Aorta (tissue), 5 donors: ENCODE data around the gene IP6K3. TPM values are rescaled to one million over a fixed set of nuclear protein-coding genes. Genes with fewer than 3 reads are reported as not detected.

Experiments used
- ATAC-seq: fragments of 200-7000 bp; cut with Tn5 transposase; one replicate; pipeline ENCODE4 v1.9.1; 2022; ENCODE audit warnings: moderate library complexity; ENCODE audit not compliant: low FRiP score
- DNase-seq, 2 donors: peaks; one replicate each; pipeline ENCODE4 v3.0.0-alpha.2; 2020
- H3K27ac ChIP-seq, 2 donors: one replicate each; pipeline ENCODE4 v1.5.1; 2013; ENCODE audit warnings: low read length in 2 of 2, mild to moderate bottlenecking in 2 of 2, moderate library complexity in 2 of 2, control low read depth in 1 of 2, inconsistent platforms in 1 of 2, low read depth in 1 of 2
- H3K27me3 ChIP-seq, 2 donors: one replicate each; pipeline ENCODE4 v1.6.1; 2013; ENCODE audit warnings: control low read depth in 1 of 2, low read length in 1 of 2, mild to moderate bottlenecking in 1 of 2, moderate library complexity in 1 of 2; ENCODE audit not compliant: insufficient read depth in 2 of 2, control insufficient read depth in 1 of 2
- H3K36me3 ChIP-seq, 2 donors: one replicate each; pipeline ENCODE4 v1.6.1; 2013; ENCODE audit warnings: control low read depth in 1 of 2, low read length in 1 of 2, mild to moderate bottlenecking in 1 of 2; ENCODE audit not compliant: insufficient read depth in 2 of 2, control insufficient read depth in 1 of 2
- H3K4me1 ChIP-seq, 2 donors: one replicate each; pipeline ENCODE4 v1.6.1; 2013; ENCODE audit warnings: low read length in 2 of 2, control low read depth in 1 of 2, mild to moderate bottlenecking in 1 of 2, moderate library complexity in 1 of 2; ENCODE audit not compliant: insufficient read depth in 2 of 2, control insufficient read depth in 1 of 2
- H3K4me3 ChIP-seq, 2 donors: one replicate each; pipeline ENCODE4 v1.5.1; 2013; ENCODE audit warnings: low read length in 2 of 2, control low read depth in 1 of 2, mild to moderate bottlenecking in 1 of 2
- H3K9me3 ChIP-seq: one replicate; pipeline ENCODE4 v1.6.1; 2013; ENCODE audit warnings: mild to moderate bottlenecking, low read length; ENCODE audit not compliant: control insufficient read depth
- WGBS, 2 donors: extraction: QIAGEN DNeasy Blood & Tissue Kit; methylation state at CpG; one replicate each; pipeline ENCODE4 v1.1.7; 2013; 5-methylcytosine and 5-hydroxymethylcytosine counted together
- intact Hi-C, 2 donors: fragments of 100-400 bp; cut with DNase I; formaldehyde crosslinking; loops; one replicate each; pipeline versions ENCODE4 v1.14.2 to v1.15.0; 2022
- polyA plus RNA-seq, 2 donors: library from polyadenylated mRNA; stranded (reverse); fragments of 200-250 nt; gene quantifications; one replicate each; pipeline ENCODE4 v1.2.3, GENCODE V29; 2013
- total RNA-seq, 2 donors: library from RNA; stranded (reverse); fragmentation: NEBNext Ultra II Directional; extraction: Animal tissue kit (Norgen Biotek cat#: 25700); gene quantifications; one replicate each; pipeline ENCODE4 v1.2.1, GENCODE V29; 2021
- donor health status: healthy with polysubstance abuse.
- donor health status: Bipolar disorder and iron deficiency.
- donor health status: DM: no; HTN: no; CAD: no.
- donor health status: DM: no; HTN: no; CAD: no.
- donor health status: DM: yes; HTN: yes; CAD: no.

Gene IP6K3
- total and polyA plus RNA-seq, 4 donors: 0.63 to 1.0 TPM; not detected in 2

GRCh38 chr6:33757906-33758305, 11.2 kb upstream of the IP6K3 start:
- ATAC-seq (no peak), DNase-seq (no peak)
- 83 to 84% methylated on average over 10 of the region's 10 CpGs for WGBS, 2 donors
- Histone ChIP-seq H3K9me3 (no peaks in the 10 kb centered on the region), H3K27me3 (no peaks in the 10 kb centered on the region), H3K36me3 (no peaks in the 10 kb centered on the region), H3K27ac (no peak overlapping the region), H3K4me3 (no peak overlapping the region), H3K4me1 (no peaks in the 10 kb centered on the region)
- intact Hi-C loops: no loop called here

GRCh38 chr6:33757113-33757512, 10.4 kb upstream of the IP6K3 start:
- Histone ChIP-seq H3K36me3 (no peaks in the 10 kb centered on the region), H3K9me3 (no peaks in the 10 kb centered on the region), H3K27ac (no peak overlapping the region), H3K4me1 (no peaks in the 10 kb centered on the region), H3K4me3 (no peak overlapping the region), H3K27me3 (no peaks in the 10 kb centered on the region)
- intact Hi-C loops: no loop called here
- DNase-seq (no peak), ATAC-seq (no peak)
- WGBS, 2 donors: 69 to 76% methylated on average over 3 of the region's 3 CpGs

- no peaks in the 10 kb centered on the region for H3K27me3 ChIP-seq
- no peak overlapping the region for H3K27ac ChIP-seq
- no peaks in the 10 kb centered on the region for H3K36me3 ChIP-seq
- DNase-seq (no peak), ATAC-seq (no peak)
- 83% methylated on average over 12 of the region's 12 CpGs for WGBS, 2 donors
- H3K4me3 ChIP-seq: no peak overlapping the region
- no peaks in the 10 kb centered on the region for H3K9me3 ChIP-seq
- no peaks in the 10 kb centered on the region for H3K4me1 ChIP-seq
- intact Hi-C loops: no loop called here
These were observed 9.7 kb upstream of the IP6K3 start for GRCh38 chr6:33756211-33756954.

GRCh38 chr6:33755070-33755869, 8.6 kb upstream of the IP6K3 start:
- Histone ChIP-seq H3K9me3 (no peaks in the 10 kb centered on the region), H3K4me1 (no peaks in the 10 kb centered on the region), H3K27ac (no peak overlapping the region), H3K4me3 (no peak overlapping the region), H3K36me3 (no peaks in the 10 kb centered on the region), H3K27me3 (no peaks in the 10 kb centered on the region)
- WGBS, 2 donors: 81 to 83% methylated on average over 13 of the region's 13 CpGs
- no peak for ATAC-seq
- intact Hi-C loops: no loop called here
- DNase-seq: no peak

GRCh38 chr6:33754222-33754621, 7.5 kb upstream of the IP6K3 start:
- 81% methylated on average over 11 of the region's 11 CpGs for WGBS, 2 donors
- no peaks in the 10 kb centered on the region for H3K4me1 ChIP-seq
- DNase-seq: no peak

GRCh38 chr6:33752646-33753015, 5.9 kb upstream of the IP6K3 start:
- no peak for DNase-seq
- 93 to 97% methylated on average over 1 of the region's 1 CpG for WGBS, 2 donors
- Histone ChIP-seq H3K27ac (no peak overlapping the region), H3K36me3 (no peaks in the 10 kb centered on the region), H3K4me1 (no peaks in the 10 kb centered on the region), H3K4me3 (no peak overlapping the region), H3K27me3 (no peaks in the 10 kb centered on the region), H3K9me3 (no peaks in the 10 kb centered on the region)
- ATAC-seq: no peak
- intact Hi-C loops: no loop called here

More at GRCh38 chr6:33754222-33754621, 7.5 kb upstream of the IP6K3 start:
- H3K27ac ChIP-seq: no peak overlapping the region
- H3K27me3 ChIP-seq: no peaks in the 10 kb centered on the region
- no peaks in the 10 kb centered on the region for H3K36me3 ChIP-seq
- no peaks in the 10 kb centered on the region for H3K9me3 ChIP-seq
- intact Hi-C loops: no loop called here
- no peak overlapping the region for H3K4me3 ChIP-seq
- ATAC-seq: no peak

GRCh38 chr6:33751771-33752645, 5.3 kb upstream of the IP6K3 start:
- ATAC-seq (no peak), DNase-seq (no peak)
- intact Hi-C loops: no loop called here
- 81 to 86% methylated on average over 15 of the region's 15 CpGs for WGBS, 2 donors
- no peaks in the 10 kb centered on the region for H3K4me1 ChIP-seq
- no peaks in the 10 kb centered on the region for H3K9me3 ChIP-seq
- no peaks in the 10 kb centered on the region for H3K27me3 ChIP-seq
- H3K27ac ChIP-seq: no peak overlapping the region
- H3K4me3 ChIP-seq: no peak overlapping the region
- H3K36me3 ChIP-seq: no peaks in the 10 kb centered on the region

- H3K4me3 ChIP-seq: no peak overlapping the region
- no peak overlapping the region for H3K27ac ChIP-seq
- H3K36me3 ChIP-seq: no peaks in the 10 kb centered on the region
- ATAC-seq: no peak
- no peaks in the 10 kb centered on the region for H3K27me3 ChIP-seq
- intact Hi-C loops: no loop called here
- no peaks in the 10 kb centered on the region for H3K9me3 ChIP-seq
- WGBS, 2 donors: 59 to 75% methylated on average over 11 of the region's 11 CpGs
- DNase-seq: no peak
- H3K4me1 ChIP-seq: no peaks in the 10 kb centered on the region
These were observed 3.7 kb upstream of the IP6K3 start for GRCh38 chr6:33750244-33750991.
